HFFc6 (cell line): Measurements from ENCODE around the gene GALNT17. TPM values are rescaled to one million over a fixed set of nuclear protein-coding genes. Genes with fewer than 3 reads are reported as not detected.

ENCODE experiments used
- DNase-seq: peaks from one replicate; pipeline ENCODE4 v3.0.0-alpha.2; 2018
- H3K27ac Mint-ChIP-seq: 2 replicates; pipeline ENCODE4 v1.8.0; 2020; ENCODE audit warnings: mild to moderate bottlenecking, mixed read lengths
- H3K27me3 Mint-ChIP-seq: 2 replicates; pipeline ENCODE4 v1.8.0; 2021; ENCODE audit warnings: mild to moderate bottlenecking, moderate library complexity, mixed read lengths; ENCODE audit not compliant: insufficient read depth
- H3K36me3 Mint-ChIP-seq: 2 replicates; pipeline ENCODE4 v1.8.0; 2021; ENCODE audit warnings: low read depth, mixed read lengths
- H3K4me1 Mint-ChIP-seq: 2 replicates; pipeline ENCODE4 v1.8.0; 2020; ENCODE audit warnings: low read depth, mixed read lengths
- H3K4me3 Mint-ChIP-seq: 2 replicates; pipeline ENCODE4 v1.8.0; 2020; ENCODE audit warnings: mild to moderate bottlenecking, moderate library complexity, mixed read lengths
- H3K9me3 Mint-ChIP-seq: 2 replicates; pipeline ENCODE4 v1.8.0; 2020; ENCODE audit warnings: mild to moderate bottlenecking, mixed read lengths
- total RNA-seq, 6 experiments: library from RNA; stranded (reverse); fragmentation: NEBNext Ultra II Directional; extraction: Animal tissue kit (Norgen Biotek cat#: 25700); gene quantifications; 2 replicates in 1 of 6; 3 replicates in 5 of 6; pipeline ENCODE4 v1.2.3, GENCODE V29; 2021
- TF ChIP-seq, protein P1 (sequence below): fragments of 200-600 bp; sonication (generic); IDR thresholded peaks from 2 replicates; pipeline ENCODE4 v1.5.0; 2021; ENCODE audit warnings: antibody characterized with exemption, mild to moderate bottlenecking

The GALNT17 gene
- total RNA-seq, 6 experiments from 2014 or later: not detected

DNA sequence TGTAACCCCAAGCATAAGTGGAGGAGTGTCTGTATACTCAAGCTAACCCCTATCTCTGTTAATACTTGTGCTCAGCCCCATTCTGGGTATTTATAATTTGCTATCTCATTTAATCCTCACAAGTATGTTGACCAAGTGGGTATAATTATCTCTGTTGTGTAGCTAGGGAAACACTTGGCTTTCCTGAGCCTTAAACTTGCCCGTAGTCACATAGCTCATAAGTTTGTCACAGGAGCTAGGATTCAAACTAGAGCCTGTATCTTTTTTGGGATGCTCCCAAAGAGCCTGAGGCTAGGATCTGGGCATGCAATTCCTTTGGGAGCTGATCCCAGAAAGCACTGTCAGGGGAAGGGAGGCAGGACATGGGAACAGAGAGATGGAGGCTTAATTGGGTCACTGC is 377.4 kb downstream of the GALNT17 start:
- no peak overlapping the region for H3K4me3 Mint-ChIP-seq
- no peaks in the 10 kb centered on the region for H3K4me1 Mint-ChIP-seq
- peaks cover 2% of the 10 kb centered on the region for H3K27me3 Mint-ChIP-seq
- peaks cover 4% of the 10 kb centered on the region for H3K36me3 Mint-ChIP-seq
- TF ChIP-seq, protein P1, sequence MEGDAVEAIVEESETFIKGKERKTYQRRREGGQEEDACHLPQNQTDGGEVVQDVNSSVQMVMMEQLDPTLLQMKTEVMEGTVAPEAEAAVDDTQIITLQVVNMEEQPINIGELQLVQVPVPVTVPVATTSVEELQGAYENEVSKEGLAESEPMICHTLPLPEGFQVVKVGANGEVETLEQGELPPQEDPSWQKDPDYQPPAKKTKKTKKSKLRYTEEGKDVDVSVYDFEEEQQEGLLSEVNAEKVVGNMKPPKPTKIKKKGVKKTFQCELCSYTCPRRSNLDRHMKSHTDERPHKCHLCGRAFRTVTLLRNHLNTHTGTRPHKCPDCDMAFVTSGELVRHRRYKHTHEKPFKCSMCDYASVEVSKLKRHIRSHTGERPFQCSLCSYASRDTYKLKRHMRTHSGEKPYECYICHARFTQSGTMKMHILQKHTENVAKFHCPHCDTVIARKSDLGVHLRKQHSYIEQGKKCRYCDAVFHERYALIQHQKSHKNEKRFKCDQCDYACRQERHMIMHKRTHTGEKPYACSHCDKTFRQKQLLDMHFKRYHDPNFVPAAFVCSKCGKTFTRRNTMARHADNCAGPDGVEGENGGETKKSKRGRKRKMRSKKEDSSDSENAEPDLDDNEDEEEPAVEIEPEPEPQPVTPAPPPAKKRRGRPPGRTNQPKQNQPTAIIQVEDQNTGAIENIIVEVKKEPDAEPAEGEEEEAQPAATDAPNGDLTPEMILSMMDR: no peak
- no peak for DNase-seq
- no peak overlapping the region for H3K27ac Mint-ChIP-seq
- peaks cover 46% of the 10 kb centered on the region for H3K9me3 Mint-ChIP-seq

DNA sequence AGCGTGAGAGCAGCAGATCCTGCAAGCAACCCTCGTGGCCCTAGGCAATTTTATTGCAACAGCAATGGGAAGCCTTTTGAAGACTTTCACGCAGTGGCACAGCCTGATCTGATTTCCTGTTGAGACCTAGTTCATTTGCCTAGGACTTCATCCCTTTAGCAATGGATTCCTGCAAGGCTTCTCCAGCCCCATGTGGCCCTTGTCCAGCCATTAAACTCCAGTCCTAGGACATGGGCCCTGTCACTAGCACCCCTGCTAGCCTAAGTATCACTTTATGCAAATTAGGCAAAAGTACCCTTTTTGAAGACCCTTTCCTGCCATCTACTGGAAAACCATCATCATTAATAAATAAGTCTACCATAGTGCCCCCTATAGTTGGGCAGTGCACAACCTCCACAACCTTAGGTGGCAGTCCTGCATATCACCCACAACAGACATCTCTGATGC is 379.4 kb downstream of the GALNT17 start:
- Mint-ChIP-seq H3K27ac (no peak overlapping the region), H3K36me3 (peaks cover 4% of the 10 kb centered on the region)

DNA sequence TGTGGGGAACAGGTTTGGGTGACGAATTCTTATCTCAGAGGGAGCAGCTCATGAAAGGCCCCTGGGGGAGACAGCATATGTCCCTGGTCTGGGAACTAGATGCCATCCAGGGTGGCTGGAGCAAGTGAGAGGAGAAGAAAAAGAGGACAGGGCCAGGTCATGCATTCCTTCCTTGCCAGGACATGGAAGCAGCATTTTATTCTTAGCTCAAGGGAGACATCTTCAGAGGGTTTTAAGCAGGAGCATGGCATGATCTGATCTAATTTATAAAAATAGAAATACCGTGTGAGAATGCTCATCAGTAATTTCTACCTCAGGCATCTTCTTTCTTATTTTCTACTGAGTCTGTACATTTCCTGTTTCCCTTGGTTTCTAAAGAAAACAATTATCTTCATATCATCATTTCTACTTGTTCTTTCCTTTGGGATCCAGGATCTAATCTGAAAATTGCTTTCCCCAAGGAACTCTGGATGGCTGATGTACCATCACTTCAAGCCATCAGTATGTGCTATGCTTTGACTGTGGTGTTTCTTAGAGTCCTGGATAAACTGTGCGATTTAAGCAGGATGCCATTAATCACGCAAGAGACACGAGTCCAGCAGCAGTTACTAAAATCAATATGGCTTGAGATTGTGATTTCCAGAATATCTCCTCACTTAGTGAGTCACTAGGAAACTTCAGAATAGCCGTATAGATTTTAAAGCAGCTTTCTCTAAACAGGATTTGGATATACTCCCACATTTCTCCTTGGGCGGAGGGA is 386.2 kb downstream of the GALNT17 start:
- Mint-ChIP-seq H3K27ac (no peak overlapping the region), H3K9me3 (peaks cover 77% of the 10 kb centered on the region), H3K4me1 (no peaks in the 10 kb centered on the region), H3K27me3 (no peaks in the 10 kb centered on the region), H3K36me3 (no peaks in the 10 kb centered on the region), H3K4me3 (no peak overlapping the region)
- no peak for DNase-seq
- TF ChIP-seq, protein P1: no peak

More for the DNA sequence above, 379.4 kb downstream of the GALNT17 start:
- TF ChIP-seq, protein P1: no peak
- Mint-ChIP-seq H3K27me3 (peaks cover 2% of the 10 kb centered on the region), H3K4me1 (no peaks in the 10 kb centered on the region), H3K4me3 (no peak overlapping the region), H3K9me3 (peaks cover 53% of the 10 kb centered on the region)
- DNase-seq: no peak

DNA sequence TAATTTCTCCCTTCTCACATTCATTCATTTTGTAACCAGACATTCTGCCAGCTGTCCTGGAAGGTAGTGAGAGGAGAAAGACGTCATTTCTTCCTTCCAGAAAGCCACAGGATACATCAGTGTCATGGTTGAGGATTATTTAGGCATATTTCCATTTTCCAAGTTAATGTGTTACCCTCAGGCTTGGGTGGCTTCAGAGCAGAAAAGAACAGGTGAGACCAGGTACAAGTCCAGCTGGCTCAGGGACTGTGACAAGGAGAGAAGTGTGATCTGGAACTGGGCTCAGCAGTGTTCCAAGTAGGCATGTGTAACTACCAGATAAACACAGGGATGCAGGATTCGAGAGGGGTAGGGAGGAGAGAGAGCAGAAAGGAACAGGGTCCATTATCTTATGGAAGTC is 386.9 kb downstream of the GALNT17 start:
- no peaks in the 10 kb centered on the region for H3K27me3 Mint-ChIP-seq
- TF ChIP-seq, protein P1: no peak
- H3K4me3 Mint-ChIP-seq: no peak overlapping the region
- H3K9me3 Mint-ChIP-seq: peaks cover 70% of the 10 kb centered on the region
- DNase-seq: no peak
- H3K36me3 Mint-ChIP-seq: no peaks in the 10 kb centered on the region
- no peaks in the 10 kb centered on the region for H3K4me1 Mint-ChIP-seq
- H3K27ac Mint-ChIP-seq: no peak overlapping the region

DNA sequence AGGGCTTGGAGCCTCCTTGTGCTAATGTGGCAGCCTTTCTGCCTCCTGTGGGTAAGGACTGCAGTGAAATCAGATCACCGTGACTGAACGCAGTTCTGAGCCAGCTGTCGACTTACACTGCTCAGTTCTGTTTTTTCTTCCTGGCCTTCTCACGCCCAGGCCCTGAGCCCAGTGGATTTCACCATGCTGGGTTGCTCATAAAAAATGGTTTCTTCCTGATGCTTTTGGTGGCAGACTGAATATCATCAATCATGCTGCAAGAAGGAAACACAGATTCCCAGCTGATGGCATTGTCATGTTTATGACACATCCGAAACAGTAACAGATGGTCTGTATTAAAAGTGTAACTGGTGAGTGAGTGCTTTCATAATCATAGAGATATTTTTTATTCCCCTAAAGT is 389.6 kb downstream of the GALNT17 start:
- no peaks in the 10 kb centered on the region for H3K36me3 Mint-ChIP-seq
- no peak overlapping the region for H3K27ac Mint-ChIP-seq
- H3K9me3 Mint-ChIP-seq: peaks cover 61% of the 10 kb centered on the region
- TF ChIP-seq, protein P1: no peak
- H3K27me3 Mint-ChIP-seq: no peaks in the 10 kb centered on the region
- no peak overlapping the region for H3K4me3 Mint-ChIP-seq
- no peaks in the 10 kb centered on the region for H3K4me1 Mint-ChIP-seq
- no peak for DNase-seq
